Measurements from ENCODE around the gene RASSF9. TPM values are rescaled to one million over a fixed set of nuclear protein-coding genes. Genes with fewer than 3 reads are reported as not detected.

Gene RASSF9
- total and polyA plus RNA-seq, 9 of the 15 experiments (the other 6 are each of a cell fraction or from before 2014, with no cell fraction given): not detected

DNA sequence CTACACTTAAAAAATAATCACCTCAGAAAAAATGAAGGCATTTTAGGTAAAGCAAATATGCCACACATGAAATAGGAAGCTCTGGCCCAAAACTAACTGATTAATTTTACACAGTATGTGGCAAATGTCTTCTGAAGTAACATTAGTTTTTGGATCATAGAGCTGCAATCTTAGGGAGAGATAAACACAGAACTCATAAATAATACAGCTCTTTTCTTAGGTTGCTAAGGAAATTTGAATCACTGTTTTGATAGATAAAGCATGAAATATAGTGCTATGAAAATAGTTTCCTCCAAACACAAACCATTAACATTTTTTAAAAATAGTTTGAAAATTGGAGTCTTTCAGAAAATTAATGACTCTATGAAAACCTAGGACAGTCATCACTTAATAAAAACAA, 15.0 kb downstream of the RASSF9 start (continued):
- TF ChIP-seq, protein P1, sequence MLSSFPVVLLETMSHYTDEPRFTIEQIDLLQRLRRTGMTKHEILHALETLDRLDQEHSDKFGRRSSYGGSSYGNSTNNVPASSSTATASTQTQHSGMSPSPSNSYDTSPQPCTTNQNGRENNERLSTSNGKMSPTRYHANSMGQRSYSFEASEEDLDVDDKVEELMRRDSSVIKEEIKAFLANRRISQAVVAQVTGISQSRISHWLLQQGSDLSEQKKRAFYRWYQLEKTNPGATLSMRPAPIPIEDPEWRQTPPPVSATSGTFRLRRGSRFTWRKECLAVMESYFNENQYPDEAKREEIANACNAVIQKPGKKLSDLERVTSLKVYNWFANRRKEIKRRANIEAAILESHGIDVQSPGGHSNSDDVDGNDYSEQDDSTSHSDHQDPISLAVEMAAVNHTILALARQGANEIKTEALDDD (IDR thresholded peaks at IDR 0.05): no peak
- no peak for TF ChIP-seq SAFB2 (IDR thresholded peaks at IDR 0.05; ENCODE audit: borderline replicate concordance, low read depth, low read length, severe bottlenecking)
- no peak for TF ChIP-seq CHD4 (IDR thresholded peaks at IDR 0.05; ENCODE audit: insufficient read depth, insufficient replicate concordance, low read depth, low read length, poor library complexity, severe bottlenecking)
- TF ChIP-seq, protein P2, sequence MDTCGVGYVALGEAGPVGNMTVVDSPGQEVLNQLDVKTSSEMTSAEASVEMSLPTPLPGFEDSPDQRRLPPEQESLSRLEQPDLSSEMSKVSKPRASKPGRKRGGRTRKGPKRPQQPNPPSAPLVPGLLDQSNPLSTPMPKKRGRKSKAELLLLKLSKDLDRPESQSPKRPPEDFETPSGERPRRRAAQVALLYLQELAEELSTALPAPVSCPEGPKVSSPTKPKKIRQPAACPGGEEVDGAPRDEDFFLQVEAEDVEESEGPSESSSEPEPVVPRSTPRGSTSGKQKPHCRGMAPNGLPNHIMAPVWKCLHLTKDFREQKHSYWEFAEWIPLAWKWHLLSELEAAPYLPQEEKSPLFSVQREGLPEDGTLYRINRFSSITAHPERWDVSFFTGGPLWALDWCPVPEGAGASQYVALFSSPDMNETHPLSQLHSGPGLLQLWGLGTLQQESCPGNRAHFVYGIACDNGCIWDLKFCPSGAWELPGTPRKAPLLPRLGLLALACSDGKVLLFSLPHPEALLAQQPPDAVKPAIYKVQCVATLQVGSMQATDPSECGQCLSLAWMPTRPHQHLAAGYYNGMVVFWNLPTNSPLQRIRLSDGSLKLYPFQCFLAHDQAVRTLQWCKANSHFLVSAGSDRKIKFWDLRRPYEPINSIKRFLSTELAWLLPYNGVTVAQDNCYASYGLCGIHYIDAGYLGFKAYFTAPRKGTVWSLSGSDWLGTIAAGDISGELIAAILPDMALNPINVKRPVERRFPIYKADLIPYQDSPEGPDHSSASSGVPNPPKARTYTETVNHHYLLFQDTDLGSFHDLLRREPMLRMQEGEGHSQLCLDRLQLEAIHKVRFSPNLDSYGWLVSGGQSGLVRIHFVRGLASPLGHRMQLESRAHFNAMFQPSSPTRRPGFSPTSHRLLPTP (IDR thresholded peaks at IDR 0.05; ENCODE audit: borderline replicate concordance, extremely low read depth, insufficient read length): no peak

DNA sequence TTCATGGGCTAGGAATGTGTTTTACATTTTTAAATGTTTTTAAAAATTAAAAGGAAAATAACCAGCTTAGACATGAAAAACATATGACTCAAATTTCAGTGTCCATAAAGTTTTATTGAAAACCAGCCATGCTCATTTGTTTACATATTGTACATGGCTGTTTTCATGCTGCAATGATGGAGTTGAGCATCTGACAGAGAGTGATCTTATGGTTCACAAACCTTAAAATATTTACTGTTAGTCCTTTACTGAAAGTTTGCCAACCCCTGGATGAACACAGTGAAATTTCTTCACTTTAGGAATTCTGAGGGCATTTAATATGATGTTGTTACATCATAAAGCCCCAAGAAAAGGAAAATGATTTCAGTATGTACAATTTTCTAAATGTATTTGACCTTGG, 16.1 kb downstream of the RASSF9 start:
- in situ Hi-C loops (cut with MboI) (no loop called here), intact Hi-C loops (cut with micrococcal nuclease) (no loop called here)
- Histone ChIP-seq H3K9ac (ENCODE audit: insufficient read depth in 1 of 2, low read depth in 2 of 2, low read length in 2 of 2) (no peak overlapping the region), H3K4me2 (ENCODE audit: insufficient read depth, low read length) (no peak overlapping the region), H4K20me1 (replicated peaks; ENCODE audit: control insufficient read depth, insufficient read depth, low read length) (no peaks in the 10 kb centered on the region), H3K4me3 (no peak overlapping the region), H3K4me1 (replicated peaks in 1 of 2; ENCODE audit: control insufficient read depth in 2 of 2, insufficient read depth in 2 of 2, low read length in 2 of 2) (no peaks in the 10 kb centered on the region), H3K79me2 (ENCODE audit: control insufficient read depth, insufficient read depth, low read length) (no peaks in the 10 kb centered on the region), H3K9me1 (ENCODE audit: control insufficient read depth, insufficient read depth, low read length) (no peaks in the 10 kb centered on the region), H3K9me3 (replicated peaks; ENCODE audit: control insufficient read depth, insufficient read depth, low read depth, low read length) (no peaks in the 10 kb centered on the region), H3K36me3 (ENCODE audit: control insufficient read depth, insufficient read depth, low read length) (no peaks in the 10 kb centered on the region), H2AFZ (ENCODE audit: low read depth, low read length) (no peak overlapping the region), H3K27me3 (ENCODE audit: control insufficient read depth in 2 of 2, insufficient read depth in 2 of 2, low read length in 2 of 2) (no peaks in the 10 kb centered on the region), H3K27ac (ENCODE audit: extremely low read depth, low read depth, low read length) (no peak overlapping the region)
- no TSS peak for BruUV-seq (replicated peaks)
- DNase-seq (ENCODE audit: extremely low read depth in 1 of 4, low spot score in 3 of 4) (no peak), ATAC-seq (no peak), FAIRE-seq (no peak)
- TF ChIP-seq, protein P3, sequence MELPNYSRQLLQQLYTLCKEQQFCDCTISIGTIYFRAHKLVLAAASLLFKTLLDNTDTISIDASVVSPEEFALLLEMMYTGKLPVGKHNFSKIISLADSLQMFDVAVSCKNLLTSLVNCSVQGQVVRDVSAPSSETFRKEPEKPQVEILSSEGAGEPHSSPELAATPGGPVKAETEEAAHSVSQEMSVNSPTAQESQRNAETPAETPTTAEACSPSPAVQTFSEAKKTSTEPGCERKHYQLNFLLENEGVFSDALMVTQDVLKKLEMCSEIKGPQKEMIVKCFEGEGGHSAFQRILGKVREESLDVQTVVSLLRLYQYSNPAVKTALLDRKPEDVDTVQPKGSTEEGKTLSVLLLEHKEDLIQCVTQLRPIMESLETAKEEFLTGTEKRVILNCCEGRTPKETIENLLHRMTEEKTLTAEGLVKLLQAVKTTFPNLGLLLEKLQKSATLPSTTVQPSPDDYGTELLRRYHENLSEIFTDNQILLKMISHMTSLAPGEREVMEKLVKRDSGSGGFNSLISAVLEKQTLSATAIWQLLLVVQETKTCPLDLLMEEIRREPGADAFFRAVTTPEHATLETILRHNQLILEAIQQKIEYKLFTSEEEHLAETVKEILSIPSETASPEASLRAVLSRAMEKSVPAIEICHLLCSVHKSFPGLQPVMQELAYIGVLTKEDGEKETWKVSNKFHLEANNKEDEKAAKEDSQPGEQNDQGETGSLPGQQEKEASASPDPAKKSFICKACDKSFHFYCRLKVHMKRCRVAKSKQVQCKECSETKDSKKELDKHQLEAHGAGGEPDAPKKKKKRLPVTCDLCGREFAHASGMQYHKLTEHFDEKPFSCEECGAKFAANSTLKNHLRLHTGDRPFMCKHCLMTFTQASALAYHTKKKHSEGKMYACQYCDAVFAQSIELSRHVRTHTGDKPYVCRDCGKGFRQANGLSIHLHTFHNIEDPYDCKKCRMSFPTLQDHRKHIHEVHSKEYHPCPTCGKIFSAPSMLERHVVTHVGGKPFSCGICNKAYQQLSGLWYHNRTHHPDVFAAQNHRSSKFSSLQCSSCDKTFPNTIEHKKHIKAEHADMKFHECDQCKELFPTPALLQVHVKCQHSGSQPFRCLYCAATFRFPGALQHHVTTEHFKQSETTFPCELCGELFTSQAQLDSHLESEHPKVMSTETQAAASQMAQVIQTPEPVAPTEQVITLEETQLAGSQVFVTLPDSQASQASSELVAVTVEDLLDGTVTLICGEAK (IDR thresholded peaks at IDR 0.05): no peak
- TF ChIP-seq, protein P3 (CRISPR knock-in tag; IDR thresholded peaks at IDR 0.05): peak; percentile 65; the same call in 1 of the 2 replicates
- no peak for TF ChIP-seq MCM3 (IDR thresholded peaks at IDR 0.05)
- ChIA-PET CTCF (ENCODE audit: low intra/inter-chr PET ratio) (no interaction called here), POLR2A (no interaction called here)

Measured in K562 (cell line).